Lung (tissue), 12 donors: ENCODE results near the gene TPRN. TPM values are rescaled to one million over a fixed set of nuclear protein-coding genes. Genes with fewer than 3 reads are reported as not detected.

Experiments
- ATAC-seq: fragments of 200-7000 bp; cut with Tn5 transposase; one replicate; pipeline ENCODE4 v1.9.1; 2020; ENCODE audit warnings: moderate number of reproducible peaks; ENCODE audit not compliant: insufficient read depth, low FRiP score
- DNase-seq, 3 donors: peaks; one replicate each; pipeline ENCODE4 v3.0.0-alpha.2; 2013 to 2017
- H3K27ac ChIP-seq, 2 donors: one replicate each; pipeline ENCODE4 v1.5.1; 2013; ENCODE audit warnings: mild to moderate bottlenecking in 2 of 2, moderate library complexity in 2 of 2, control low read depth in 1 of 2, inconsistent platforms in 1 of 2, low read depth in 1 of 2, low read length in 1 of 2
- H3K27me3 ChIP-seq, 3 donors: one replicate each; pipeline ENCODE4 v1.5.1; 2013; ENCODE audit warnings: low read length in 2 of 3; ENCODE audit not compliant: control insufficient read depth in 3 of 3, insufficient read depth in 3 of 3
- H3K36me3 ChIP-seq, 4 donors: one replicate each; pipeline ENCODE4 v1.5.1; 2013; ENCODE audit warnings: low read length in 4 of 4, mild to moderate bottlenecking in 1 of 4, moderate library complexity in 1 of 4; ENCODE audit not compliant: control insufficient read depth in 4 of 4, insufficient read depth in 4 of 4
- H3K4me1 ChIP-seq, 5 donors: one replicate each; pipeline ENCODE4 v1.5.1; 2013; ENCODE audit warnings: low read length in 5 of 5, mild to moderate bottlenecking in 2 of 5, moderate library complexity in 1 of 5; ENCODE audit not compliant: control insufficient read depth in 5 of 5, insufficient read depth in 5 of 5
- H3K4me3 ChIP-seq: one replicate; pipeline ENCODE4 v1.5.1; 2013; ENCODE audit warnings: mild to moderate bottlenecking, control low read depth, moderate library complexity
- H3K9ac ChIP-seq, 2 donors: one replicate each; pipeline ENCODE4 v1.5.1; 2013; ENCODE audit warnings: low read length in 2 of 2, control low read depth in 1 of 2; ENCODE audit not compliant: insufficient read depth in 1 of 2
- H3K9me3 ChIP-seq, 4 donors: one replicate each; pipeline ENCODE4 v1.5.1; 2013; ENCODE audit warnings: low read length in 3 of 4, mild to moderate bottlenecking in 1 of 4, moderate library complexity in 1 of 4; ENCODE audit not compliant: control insufficient read depth in 4 of 4, insufficient read depth in 3 of 4
- WGBS, 2 donors: extraction: QIAGEN DNeasy Blood & Tissue Kit; methylation state at CpG; one replicate each; pipeline ENCODE4 v1.1.7; 2013; 5-methylcytosine and 5-hydroxymethylcytosine counted together
- polyA plus RNA-seq, 2 donors: library from polyadenylated mRNA; stranded (reverse); fragments of 200-250 nt; gene quantifications; one replicate each; pipeline ENCODE4 v1.2.1, GENCODE V29; 2013
- total RNA-seq, 2 donors: library from RNA; depleted of rRNA in 1 of 2; stranded (reverse); fragments of >200 nt in 1 of 2; gene quantifications; one replicate each; pipeline ENCODE4 v1.2.1, GENCODE V29; 2014 to 2021
- TF ChIP-seq, protein P1 (sequence below): IDR thresholded peaks from 2 replicates; pipeline ENCODE4 v1.5.1; 2012; ENCODE audit warnings: mild to moderate bottlenecking; ENCODE audit errors: control extremely low read depth, extremely low read depth
- donor health status: control.
- donor health status: control.
- donor health status: Bipolar disorder and iron deficiency.
- donor health status: healthy.
- donor health status: DM: yes; HTN: yes; CAD: no.

TPRN gene
- total and polyA plus RNA-seq, 4 donors = 8.9 to 30.6 (median 15.5) TPM

GRCh38 chr9:137163365-137163715, 37.2 kb downstream of the TPRN start:
- no peak overlapping the region for H3K9ac ChIP-seq
- peaks cover 12 to 71% (median 31%) of the 10 kb centered on the region in 3 donors for H3K27me3 ChIP-seq
- 28 to 41% methylated on average over 25 to 26 of the region's 26 CpGs for WGBS, 2 donors
- no peak overlapping the region for H3K27ac ChIP-seq
- no peak overlapping the region for H3K4me3 ChIP-seq
- no peaks in the 10 kb centered on the region for H3K9me3 ChIP-seq
- ATAC-seq = no peak
- no peaks in the 10 kb centered on the region for H3K36me3 ChIP-seq
- TF ChIP-seq, protein P1, sequence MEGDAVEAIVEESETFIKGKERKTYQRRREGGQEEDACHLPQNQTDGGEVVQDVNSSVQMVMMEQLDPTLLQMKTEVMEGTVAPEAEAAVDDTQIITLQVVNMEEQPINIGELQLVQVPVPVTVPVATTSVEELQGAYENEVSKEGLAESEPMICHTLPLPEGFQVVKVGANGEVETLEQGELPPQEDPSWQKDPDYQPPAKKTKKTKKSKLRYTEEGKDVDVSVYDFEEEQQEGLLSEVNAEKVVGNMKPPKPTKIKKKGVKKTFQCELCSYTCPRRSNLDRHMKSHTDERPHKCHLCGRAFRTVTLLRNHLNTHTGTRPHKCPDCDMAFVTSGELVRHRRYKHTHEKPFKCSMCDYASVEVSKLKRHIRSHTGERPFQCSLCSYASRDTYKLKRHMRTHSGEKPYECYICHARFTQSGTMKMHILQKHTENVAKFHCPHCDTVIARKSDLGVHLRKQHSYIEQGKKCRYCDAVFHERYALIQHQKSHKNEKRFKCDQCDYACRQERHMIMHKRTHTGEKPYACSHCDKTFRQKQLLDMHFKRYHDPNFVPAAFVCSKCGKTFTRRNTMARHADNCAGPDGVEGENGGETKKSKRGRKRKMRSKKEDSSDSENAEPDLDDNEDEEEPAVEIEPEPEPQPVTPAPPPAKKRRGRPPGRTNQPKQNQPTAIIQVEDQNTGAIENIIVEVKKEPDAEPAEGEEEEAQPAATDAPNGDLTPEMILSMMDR = no peak
- H3K4me1 ChIP-seq = peaks cover 0 to 5% (median 0%) of the 10 kb centered on the region in 5 donors
- no peak for DNase-seq

GRCh38 chr9:137162505-137163364, 37.8 kb downstream of the TPRN start:
- no peaks in the 10 kb centered on the region for H3K36me3 ChIP-seq
- peaks cover 12 to 75% (median 36%) of the 10 kb centered on the region in 3 donors for H3K27me3 ChIP-seq
- H3K27ac ChIP-seq = no peak overlapping the region
- H3K9me3 ChIP-seq = peaks cover 0 to under 1% (median 0%) of the 10 kb centered on the region in 4 donors
- peak; percentile 24 for ATAC-seq
- no peak overlapping the region for H3K4me3 ChIP-seq
- H3K9ac ChIP-seq = no peak overlapping the region
- DNase-seq = no peak
- WGBS, 2 donors = 8 to 9% methylated on average over 68 to 74 of the region's 74 CpGs
- TF ChIP-seq, protein P1 = no peak
- H3K4me1 ChIP-seq = peaks cover 0 to 2% (median 0%) of the 10 kb centered on the region in 5 donors

- Histone ChIP-seq H3K4me1 (peaks cover 0 to 2% (median 0%) of the 10 kb centered on the region in 5 donors), H3K27me3 (peaks cover 12 to 77% (median 40%) of the 10 kb centered on the region in 3 donors), H3K9ac (no peak overlapping the region), H3K4me3 (no peak overlapping the region), H3K9me3 (peaks cover 0 to 3% (median 0%) of the 10 kb centered on the region in 4 donors), H3K36me3 (no peaks in the 10 kb centered on the region), H3K27ac (no peak overlapping the region)
- ATAC-seq (no peak), DNase-seq (no peak)
- TF ChIP-seq, protein P1 = no peak
- WGBS, 2 donors = 6% methylated on average over 56 to 69 of the region's 71 CpGs
Observed at GRCh38 chr9:137161558-137162486, 38.7 kb downstream of the TPRN start.
